GM12891 (cell line): Measurements from ENCODE around the gene ZNF516.

Source experiments
- POLR2A ChIP-seq: IDR thresholded peaks from 2 replicates; pipeline ENCODE4 v1.6.1; 2011; ENCODE audit warnings: low read depth, low read length, control low read depth
- TAF1 ChIP-seq: IDR thresholded peaks from 2 replicates; pipeline ENCODE4 v1.6.1; 2011; ENCODE audit warnings: low read depth, low read length, control low read depth

DNA sequence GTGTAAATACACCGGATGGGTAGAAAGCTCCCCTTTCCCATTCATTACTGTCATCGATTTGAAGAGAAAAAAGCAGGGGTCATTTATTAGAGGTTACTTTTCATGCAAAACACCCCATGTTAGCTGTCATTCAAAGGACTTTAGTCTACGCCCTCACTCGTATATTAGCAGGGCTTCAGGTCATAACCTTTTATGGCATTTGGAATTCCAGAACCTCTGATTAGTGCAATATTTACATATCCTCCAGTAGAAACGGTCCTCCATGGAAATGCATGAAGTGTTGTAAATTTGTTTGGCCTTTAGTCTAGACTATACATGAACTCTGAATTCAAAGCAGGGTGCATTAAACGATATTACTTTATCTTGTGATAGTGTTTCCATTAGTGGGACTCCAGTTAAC is 180.5 kb downstream of the ZNF516 start:
- no peak for TF ChIP-seq TAF1
- TF ChIP-seq POLR2A: no peak
